SK-N-SH (cell line): Measurements from ENCODE around the gene DOK4. TPM values are rescaled to one million over a fixed set of nuclear protein-coding genes. Genes with fewer than 3 reads are reported as not detected.

Source experiments
- CTCF ChIA-PET: fragments of 300-600, 350-600 bp; formaldehyde crosslinking; extraction: SDS; loops from one replicate; lab custom pipeline; 2021; lab: Yijun Ruan, JAX
- POLR2A ChIA-PET: fragments of 350-600 bp; sonication (Branson Sonifier 250); formaldehyde crosslinking; extraction: SDS; loops from one replicate; lab custom pipeline; 2020; ENCODE audit warnings: antibody characterized with exemption, inconsistent platforms; lab: Yijun Ruan, JAX
- DNase-seq: peaks from one replicate; pipeline ENCODE4 v3.0.0; 2012
- H2AFZ ChIP-seq: fragments of 200-600 bp; sonication (generic); 2 replicates; pipeline ENCODE4 v1.8.1; 2016; ENCODE audit warnings: antibody characterized with exemption, mild to moderate bottlenecking, low read depth
- H3F3A ChIP-seq: fragments of 200-600 bp; sonication (generic); replicated peaks from 2 replicates; pipeline ENCODE3; 2016; ENCODE audit warnings: antibody characterized with exemption, mild to moderate bottlenecking; ENCODE audit not compliant: insufficient read depth
- H3K27ac ChIP-seq, 2 experiments: fragments of 200-500 bp in 1 of 2; fragments of 200-600 bp in 1 of 2; sonication (Bioruptor generic) in 1 of 2; sonication (generic), shearing (Covaris generic) in 1 of 2; 2 replicates each; pipeline versions ENCODE4 v1.5.1 to v1.6.1; 2014 to 2016; ENCODE audit warnings: low read depth in 2 of 2, inconsistent platforms in 1 of 2, low read length in 1 of 2, mild to moderate bottlenecking in 1 of 2, mixed read lengths in 1 of 2
- H3K27me3 ChIP-seq: fragments of 200-600 bp; sonication (generic), shearing (Covaris generic); 2 replicates; pipeline ENCODE4 v1.6.1; 2016; ENCODE audit warnings: mixed run types; ENCODE audit not compliant: insufficient read depth
- H3K36me3 ChIP-seq, 2 experiments: fragments of 200-500 bp in 1 of 2; fragments of 200-600 bp in 1 of 2; sonication (Bioruptor generic) in 1 of 2; sonication (generic) in 1 of 2; replicated peaks in 1 of 2; 2 replicates each; pipeline versions ENCODE3 to v1.5.1; 2014 to 2016; ENCODE audit warnings: low read length in 1 of 2, mild to moderate bottlenecking in 1 of 2; ENCODE audit not compliant: insufficient read depth in 2 of 2, control insufficient read depth in 1 of 2
- H3K4me1 ChIP-seq, 2 experiments: fragments of 200-500 bp in 1 of 2; fragments of 200-600 bp in 1 of 2; sonication (Bioruptor generic) in 1 of 2; sonication (generic), shearing (Covaris generic) in 1 of 2; 2 replicates each; pipeline versions ENCODE4 v1.5.1 to v1.6.1; 2014 to 2016; ENCODE audit warnings: low read depth in 1 of 2, low read length in 1 of 2, mixed run types in 1 of 2; ENCODE audit not compliant: insufficient read depth in 2 of 2, control insufficient read depth in 1 of 2
- H3K4me2 ChIP-seq: fragments of 200-600 bp; sonication (generic), shearing (Covaris generic); 2 replicates; pipeline ENCODE4 v1.6.1; 2017; ENCODE audit warnings: mixed run types
- H3K4me3 ChIP-seq, 2 experiments: fragments of 200-500 bp in 1 of 2; fragments of 200-600 bp in 1 of 2; sonication (Bioruptor generic) in 1 of 2; sonication (generic), shearing (Covaris generic) in 1 of 2; 2 replicates each; pipeline versions ENCODE4 v1.5.1 to v1.8.1; 2014 to 2016; ENCODE audit warnings: low read depth in 2 of 2, inconsistent platforms in 1 of 2, low read length in 1 of 2, mild to moderate bottlenecking in 1 of 2, mixed read lengths in 1 of 2, moderate library complexity in 1 of 2
- H3K79me2 ChIP-seq: fragments of 200-600 bp; sonication (generic); 2 replicates; pipeline ENCODE4 v1.8.1; 2017; ENCODE audit warnings: mild to moderate bottlenecking; ENCODE audit not compliant: insufficient read depth
- H3K9ac ChIP-seq: fragments of 200-600 bp; sonication (generic); 2 replicates; pipeline ENCODE4 v1.6.1; 2017; ENCODE audit warnings: mixed run types
- H3K9me2 ChIP-seq: fragments of 200-600 bp; sonication (generic); 2 replicates; pipeline ENCODE4 v1.6.1; 2017; ENCODE audit warnings: mixed run types
- H3K9me3 ChIP-seq: fragments of 200-600 bp; sonication (generic); 2 replicates; pipeline ENCODE4 v1.6.1; 2017; ENCODE audit warnings: mixed run types, mild to moderate bottlenecking, moderate library complexity
- H4K20me1 ChIP-seq: fragments of 200-600 bp; sonication (generic); 2 replicates; pipeline ENCODE4 v1.6.1; 2017; ENCODE audit warnings: mild to moderate bottlenecking, mixed run types; ENCODE audit not compliant: insufficient read depth
- CHD2 ChIP-seq: fragments of 150-350 bp; IDR thresholded peaks from 2 replicates; pipeline ENCODE4 v1.6.1; 2018; ENCODE audit warnings: low read length; ENCODE audit not compliant: partially characterized antibody
- EP300 ChIP-seq, 2 experiments: IDR thresholded peaks; 2 replicates each; pipeline versions ENCODE4 v1.4.0 to v1.6.1; 2012; ENCODE audit warnings: borderline replicate concordance in 1 of 2, low read depth in 1 of 2, low read length in 1 of 2
- EZH2phosphoT487 ChIP-seq: fragments of 200-600 bp; sonication (generic); IDR thresholded peaks from 2 replicates; pipeline ENCODE4 v1.6.1; 2017; ENCODE audit warnings: low read depth, mixed run types, mild to moderate bottlenecking, antibody characterized with exemption, moderate library complexity, borderline replicate concordance
- FOSL2 ChIP-seq: IDR thresholded peaks from 2 replicates; pipeline ENCODE4 v1.4.0; 2012; ENCODE audit warnings: low read depth, mild to moderate bottlenecking, moderate library complexity, borderline replicate concordance
- FOXJ3 ChIP-seq: sonication (generic); formaldehyde crosslinking; IDR thresholded peaks from 2 replicates; pipeline ENCODE4 v1.5.1; 2020; ENCODE audit warnings: mild to moderate bottlenecking, missing genetic modification reagents
- FOXM1 ChIP-seq: IDR thresholded peaks from 2 replicates; pipeline ENCODE4 v1.4.0; 2012; ENCODE audit warnings: low read depth, mild to moderate bottlenecking
- GABPA ChIP-seq: IDR thresholded peaks from 2 replicates; pipeline ENCODE4 v1.4.0; 2012; ENCODE audit warnings: low read depth, mild to moderate bottlenecking
- GATA2 ChIP-seq: sonication (generic); formaldehyde crosslinking; IDR thresholded peaks from 2 replicates; pipeline ENCODE4 v1.5.0; 2020; ENCODE audit warnings: mild to moderate bottlenecking, missing genetic modification reagents
- IRF3 ChIP-seq: fragments of 150-350 bp; IDR thresholded peaks from 2 replicates; pipeline ENCODE4 v1.6.1; 2016; ENCODE audit warnings: mild to moderate bottlenecking, low read depth, low read length
- MAX ChIP-seq: IDR thresholded peaks from 2 replicates; pipeline ENCODE4 v1.4.0; 2012; ENCODE audit warnings: low read depth
- MEF2A ChIP-seq: IDR thresholded peaks from 2 replicates; pipeline ENCODE4 v1.4.0; 2012; ENCODE audit warnings: low read depth, borderline replicate concordance
- MXI1 ChIP-seq: IDR thresholded peaks from 2 replicates; pipeline ENCODE4 v1.6.1; 2012; ENCODE audit warnings: mild to moderate bottlenecking, low read depth, low read length, improper control_type of control experiment
- NFIC ChIP-seq: IDR thresholded peaks from 2 replicates; pipeline ENCODE4 v1.4.0; 2012; ENCODE audit warnings: borderline replicate concordance
- POLR2AphosphoS5 ChIP-seq: IDR thresholded peaks from 2 replicates; pipeline ENCODE4 v1.6.1; 2012; ENCODE audit warnings: low read depth, low read length
- RAD21 ChIP-seq: IDR thresholded peaks from 2 replicates; pipeline ENCODE4 v1.6.1; 2012; ENCODE audit warnings: mild to moderate bottlenecking, low read length
- RCOR1 ChIP-seq: fragments of 150-350 bp; IDR thresholded peaks from 2 replicates; pipeline ENCODE4 v1.6.1; 2017; ENCODE audit warnings: antibody characterized with exemption, low read length
- RXRA ChIP-seq: IDR thresholded peaks from 2 replicates; pipeline ENCODE4 v1.4.0; 2012; ENCODE audit warnings: low read depth, mild to moderate bottlenecking, borderline replicate concordance
- SMC3 ChIP-seq: IDR thresholded peaks from 2 replicates; pipeline ENCODE4 v1.6.1; 2012; ENCODE audit warnings: low read depth, low read length, improper control_type of control experiment
- TAF1 ChIP-seq: IDR thresholded peaks from 2 replicates; pipeline ENCODE4 v1.6.1; 2012; ENCODE audit warnings: low read depth, mild to moderate bottlenecking, low read length, moderate library complexity, borderline replicate concordance
- TEAD4 ChIP-seq: IDR thresholded peaks from 2 replicates; pipeline ENCODE4 v1.4.0; 2012; ENCODE audit warnings: mild to moderate bottlenecking, borderline replicate concordance; ENCODE audit not compliant: insufficient read depth
- USF2 ChIP-seq: fragments of 150-350 bp; IDR thresholded peaks from 2 replicates; pipeline ENCODE4 v1.6.1; 2017; ENCODE audit warnings: antibody characterized with exemption, low read length, low read depth, borderline replicate concordance
- YY1 ChIP-seq: IDR thresholded peaks from 2 replicates; pipeline ENCODE4 v1.4.0; 2012; ENCODE audit warnings: low read depth, mild to moderate bottlenecking
- WGBS: methylation state at CpG from one replicate; pipeline ENCODE4 v1.1.6; 2017; ENCODE audit warnings: low lambda C conversion rate; 5-methylcytosine and 5-hydroxymethylcytosine counted together
- polyA plus RNA-seq, 3 experiments: library from polyadenylated mRNA; depleted of rRNA; stranded (reverse); fragments of >200 nt; gene quantifications; 2 replicates each; pipeline ENCODE4 v1.2.3, GENCODE V29; 2012

The DOK4 gene
- polyA plus RNA-seq, 1 of the 3 experiments (the other 2 are of a cell fraction) = 28.4 TPM

- TF ChIP-seq IRF3 (no peak), USF2 (no peak), GABPA (peak; percentile 51; the same call in 1 of the 2 replicates), TEAD4 (no peak), FOSL2 (peak; percentile 76; the same call in 1 of the 2 replicates), FOXM1 (no peak), SMC3 (no peak)
Observed at GRCh38 chr16:57530104-57530521, 43.8 kb upstream of the DOK4 start (continued).

- Histone ChIP-seq H3K36me3 (peaks cover 5 to 9% of the 10 kb centered on the region in 2 experiments), H2AFZ (no peak overlapping the region), H3K79me2 (peaks cover 4% of the 10 kb centered on the region; the same call in 1 of the 2 replicates), H3K4me3 (no peak overlapping the region), H3K27me3 (no peaks in the 10 kb centered on the region), H4K20me1 (no peaks in the 10 kb centered on the region), H3K9me3 (no peaks in the 10 kb centered on the region), H3K4me1 (peaks cover 27 to 30% of the 10 kb centered on the region in 2 experiments; a peak in 3 of 4 replicates), H3K9ac (no peak overlapping the region), H3K4me2 (peak overlapping the region; percentile 69), H3K27ac (peak overlapping the region in 1 of 2 experiments; percentile 51; a peak in 1 of 4 replicates), H3F3A (no peaks in the 10 kb centered on the region), H3K9me2 (no peaks in the 10 kb centered on the region)
- CTCF ChIA-PET = interaction anchor here (1.2 to 23.0 kb wide), 4 partner anchors 10 to 108 kb away, joined by 3 to 426 read pairs (median 8); no protein-coding TSS in a partner anchor
- TF ChIP-seq CHD2 = no peak
- no peak for TF ChIP-seq RAD21
- TF ChIP-seq YY1 = no peak
- no peak for TF ChIP-seq MAX
- TF ChIP-seq MXI1 = no peak
- TF ChIP-seq RXRA = no peak
- TF ChIP-seq POLR2AphosphoS5 = no peak
- no peak for TF ChIP-seq GABPA
- no peak for TF ChIP-seq MEF2A
- TF ChIP-seq GATA2 (CRISPR knock-in tag) = no peak
- no peak for TF ChIP-seq FOXJ3
- no peak for TF ChIP-seq SMC3
- TF ChIP-seq EZH2phosphoT487 = no peak
- TF ChIP-seq NFIC = no peak
- TF ChIP-seq FOXM1 = no peak
- no peak for TF ChIP-seq TAF1
- TF ChIP-seq EP300 (IDR thresholded peaks at IDR 0.05; ENCODE audit: borderline replicate concordance in 1 of 2, low read depth in 1 of 2, low read length in 1 of 2) = no peak
- no peak for TF ChIP-seq RCOR1
- WGBS = 91% methylated on average over 13 of the region's 14 CpGs
- POLR2A ChIA-PET = no interaction called here
- peak; percentile 14 for DNase-seq
Observed at GRCh38 chr16:57529391-57530103, 43.3 kb upstream of the DOK4 start.
